Measurements from ENCODE around the gene SCARB2. TPM values are rescaled to one million over a fixed set of nuclear protein-coding genes. Genes with fewer than 3 reads are reported as not detected.

Gene SCARB2
- total RNA-seq, 1 donor from 2014 or later, result 330 TPM

- no peak overlapping the region for H3K27ac Mint-ChIP-seq (ENCODE audit: unreplicated experiment)
- peaks cover 13% of the 10 kb centered on the region for H3K4me1 Mint-ChIP-seq (ENCODE audit: low read depth, unreplicated experiment)
- H3K4me3 Mint-ChIP-seq (ENCODE audit: unreplicated experiment), result no peak overlapping the region
- peaks cover 9% of the 10 kb centered on the region for H3K9me3 Mint-ChIP-seq (ENCODE audit: unreplicated experiment)
- H3K36me3 Mint-ChIP-seq (ENCODE audit: unreplicated experiment), result peaks cover 21% of the 10 kb centered on the region
- DNase-seq, result no peak
- H3K27me3 Mint-ChIP-seq (ENCODE audit: unreplicated experiment), result no peaks in the 10 kb centered on the region
- TF ChIP-seq CTCF (IDR thresholded peaks at IDR 0.05; ENCODE audit: partially characterized antibody, unreplicated experiment), result no peak
Observed at GRCh38 chr4:76235915-76236314, 22.3 kb upstream of the SCARB2 start.

GRCh38 chr4:76235407-76235806 lies 21.8 kb upstream of the SCARB2 start:
- no peak for TF ChIP-seq CTCF (IDR thresholded peaks at IDR 0.05; ENCODE audit: partially characterized antibody, unreplicated experiment)
- no peaks in the 10 kb centered on the region for H3K27me3 Mint-ChIP-seq (ENCODE audit: unreplicated experiment)
- H3K36me3 Mint-ChIP-seq (ENCODE audit: unreplicated experiment), result peaks cover 16% of the 10 kb centered on the region
- DNase-seq, result no peak
- H3K9me3 Mint-ChIP-seq (ENCODE audit: unreplicated experiment), result peaks cover 5% of the 10 kb centered on the region
- peaks cover 13% of the 10 kb centered on the region for H3K4me1 Mint-ChIP-seq (ENCODE audit: low read depth, unreplicated experiment)
- no peak overlapping the region for H3K27ac Mint-ChIP-seq (ENCODE audit: unreplicated experiment)
- no peak overlapping the region for H3K4me3 Mint-ChIP-seq (ENCODE audit: unreplicated experiment)

- no peak for TF ChIP-seq CTCF (IDR thresholded peaks at IDR 0.05; ENCODE audit: partially characterized antibody, unreplicated experiment)
- H3K27me3 Mint-ChIP-seq (ENCODE audit: unreplicated experiment), result no peaks in the 10 kb centered on the region
- H3K27ac Mint-ChIP-seq (ENCODE audit: unreplicated experiment), result peak overlapping the region; percentile 99
- peaks cover 4% of the 10 kb centered on the region for H3K9me3 Mint-ChIP-seq (ENCODE audit: unreplicated experiment)
- H3K4me3 Mint-ChIP-seq (ENCODE audit: unreplicated experiment), result peak overlapping the region; percentile 91
- H3K4me1 Mint-ChIP-seq (ENCODE audit: low read depth, unreplicated experiment), result peaks cover 13% of the 10 kb centered on the region
- DNase-seq, result no peak
- H3K36me3 Mint-ChIP-seq (ENCODE audit: unreplicated experiment), result peaks cover 9% of the 10 kb centered on the region
Observed at GRCh38 chr4:76234679-76235044, 21.0 kb upstream of the SCARB2 start.

GRCh38 chr4:76233967-76234678 lies 20.5 kb upstream of the SCARB2 start:
- peak overlapping the region; percentile 91 for H3K4me3 Mint-ChIP-seq (ENCODE audit: unreplicated experiment)
- peak overlapping the region; percentile 99 for H3K27ac Mint-ChIP-seq (ENCODE audit: unreplicated experiment)
- H3K4me1 Mint-ChIP-seq (ENCODE audit: low read depth, unreplicated experiment), result peaks cover 13% of the 10 kb centered on the region
- DNase-seq, result peak; percentile 48
- H3K27me3 Mint-ChIP-seq (ENCODE audit: unreplicated experiment), result no peaks in the 10 kb centered on the region
- TF ChIP-seq CTCF (IDR thresholded peaks at IDR 0.05; ENCODE audit: partially characterized antibody, unreplicated experiment), result no peak
- H3K9me3 Mint-ChIP-seq (ENCODE audit: unreplicated experiment), result peaks cover 7% of the 10 kb centered on the region
- H3K36me3 Mint-ChIP-seq (ENCODE audit: unreplicated experiment), result peaks cover 14% of the 10 kb centered on the region

- H3K27me3 Mint-ChIP-seq (ENCODE audit: unreplicated experiment), result no peaks in the 10 kb centered on the region
- peak overlapping the region; percentile 99 for H3K27ac Mint-ChIP-seq (ENCODE audit: unreplicated experiment)
- peaks cover 16% of the 10 kb centered on the region for H3K36me3 Mint-ChIP-seq (ENCODE audit: unreplicated experiment)
- peak; percentile 40 for DNase-seq
- H3K4me3 Mint-ChIP-seq (ENCODE audit: unreplicated experiment), result peak overlapping the region; percentile 91
- TF ChIP-seq CTCF (IDR thresholded peaks at IDR 0.05; ENCODE audit: partially characterized antibody, unreplicated experiment), result no peak
- peaks cover 13% of the 10 kb centered on the region for H3K4me1 Mint-ChIP-seq (ENCODE audit: low read depth, unreplicated experiment)
- H3K9me3 Mint-ChIP-seq (ENCODE audit: unreplicated experiment), result peaks cover 10% of the 10 kb centered on the region
Observed at GRCh38 chr4:76233529-76233928, 19.9 kb upstream of the SCARB2 start.

All from glutamatergic neuron (in vitro differentiated cells).